ENCODE data around the gene MOB3B. TPM values are rescaled to one million over a fixed set of nuclear protein-coding genes. Genes with fewer than 3 reads are reported as not detected.
A peak's percentile ranks its signal among the peaks of the same experiment; 100 is the strongest.

Gene MOB3B
- total RNA-seq, 2 donors from 2014 or later: 4.3 to 6.0 TPM

DNA sequence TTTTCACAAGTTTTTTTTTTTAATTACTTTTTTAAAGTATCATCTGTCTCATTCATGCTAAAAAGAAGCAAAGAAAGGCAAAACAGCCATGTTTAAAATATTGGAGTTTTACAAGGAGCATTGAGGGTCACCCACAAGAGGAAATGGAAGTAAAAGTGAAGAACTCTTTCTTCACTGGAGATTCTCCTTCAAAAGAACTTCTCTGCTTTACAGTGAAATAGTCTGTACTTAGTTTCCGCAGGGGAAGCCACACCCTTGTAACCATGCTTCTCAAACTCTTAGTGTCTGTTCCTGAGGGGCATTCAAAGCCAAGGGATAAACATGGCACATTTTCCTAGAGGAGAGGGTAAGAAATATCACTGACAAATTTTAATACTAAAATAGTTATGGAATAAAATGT is 35.1 kb upstream of the MOB3B start:
- DNase-seq: no peak
- peaks cover 0 to 10% of the 10 kb centered on the region in 2 donors for H3K36me3 ChIP-seq (replicated peaks in 1 of 2; ENCODE audit: insufficient read depth in 1 of 2, low read depth in 2 of 2)
- H3K4me3 ChIP-seq: no peak overlapping the region
- H3K4me1 ChIP-seq: peaks cover 4% of the 10 kb centered on the region
- H3K27me3 ChIP-seq: no peaks in the 10 kb centered on the region
- H3K27ac ChIP-seq: peak overlapping the region in 1 of 4 donors; percentile 29
- no peaks in the 10 kb centered on the region for H3K9me3 ChIP-seq
- TF ChIP-seq, protein P1, sequence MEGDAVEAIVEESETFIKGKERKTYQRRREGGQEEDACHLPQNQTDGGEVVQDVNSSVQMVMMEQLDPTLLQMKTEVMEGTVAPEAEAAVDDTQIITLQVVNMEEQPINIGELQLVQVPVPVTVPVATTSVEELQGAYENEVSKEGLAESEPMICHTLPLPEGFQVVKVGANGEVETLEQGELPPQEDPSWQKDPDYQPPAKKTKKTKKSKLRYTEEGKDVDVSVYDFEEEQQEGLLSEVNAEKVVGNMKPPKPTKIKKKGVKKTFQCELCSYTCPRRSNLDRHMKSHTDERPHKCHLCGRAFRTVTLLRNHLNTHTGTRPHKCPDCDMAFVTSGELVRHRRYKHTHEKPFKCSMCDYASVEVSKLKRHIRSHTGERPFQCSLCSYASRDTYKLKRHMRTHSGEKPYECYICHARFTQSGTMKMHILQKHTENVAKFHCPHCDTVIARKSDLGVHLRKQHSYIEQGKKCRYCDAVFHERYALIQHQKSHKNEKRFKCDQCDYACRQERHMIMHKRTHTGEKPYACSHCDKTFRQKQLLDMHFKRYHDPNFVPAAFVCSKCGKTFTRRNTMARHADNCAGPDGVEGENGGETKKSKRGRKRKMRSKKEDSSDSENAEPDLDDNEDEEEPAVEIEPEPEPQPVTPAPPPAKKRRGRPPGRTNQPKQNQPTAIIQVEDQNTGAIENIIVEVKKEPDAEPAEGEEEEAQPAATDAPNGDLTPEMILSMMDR (IDR thresholded peaks at IDR 0.05): no peak
- no peak for TF ChIP-seq POLR2A (IDR thresholded peaks at IDR 0.05)
- 84 to 95% methylated on average over 1 of the region's 1 CpG for WGBS, 2 donors
- ATAC-seq: no peak
- intact Hi-C loops (cut with DNase I): no loop called here

DNA sequence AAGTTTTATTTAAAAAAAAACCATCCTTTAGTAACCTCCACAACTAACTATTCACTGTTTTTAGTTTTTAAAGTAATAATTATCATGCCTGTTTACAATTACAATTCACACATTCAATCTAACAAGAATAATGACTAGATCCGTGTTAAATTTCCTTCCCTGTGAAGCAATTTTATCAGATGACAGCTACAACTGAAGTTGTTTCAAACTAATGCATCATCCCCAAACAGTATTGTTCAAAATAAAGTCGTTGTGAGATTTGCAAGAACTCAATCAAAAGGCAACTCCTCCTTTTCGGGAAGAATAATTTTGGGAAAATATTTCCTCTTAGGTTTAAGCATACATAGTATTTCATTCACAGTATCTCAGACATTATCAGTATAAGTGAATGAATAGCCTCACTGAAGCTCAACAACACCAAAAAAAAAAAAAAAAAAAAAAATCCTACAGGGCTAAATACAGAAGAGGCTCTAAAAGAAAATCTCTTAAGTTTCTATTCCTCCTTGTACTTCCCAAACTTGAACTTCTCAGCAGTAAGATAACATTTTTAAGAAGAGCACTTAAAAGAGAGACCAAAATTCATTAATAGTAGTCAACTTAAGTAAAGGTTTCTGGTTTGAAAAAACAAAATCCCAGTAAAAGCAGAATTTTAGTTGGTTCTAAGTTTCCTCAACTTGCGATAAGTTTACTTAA is 34.3 kb upstream of the MOB3B start:
- DNase-seq (no peak), ATAC-seq (no peak)
- H3K36me3 ChIP-seq (replicated peaks in 1 of 2; ENCODE audit: insufficient read depth in 1 of 2, low read depth in 2 of 2): peaks cover 0 to 12% of the 10 kb centered on the region in 2 donors
- H3K9me3 ChIP-seq: no peaks in the 10 kb centered on the region
- H3K27ac ChIP-seq: peak overlapping the region in 1 of 4 donors; percentile 29
- TF ChIP-seq, protein P1 (IDR thresholded peaks at IDR 0.05): no peak
- no peak for TF ChIP-seq POLR2A (IDR thresholded peaks at IDR 0.05)
- WGBS, 2 donors: 66 to 75% methylated on average over 4 of the region's 4 CpGs
- intact Hi-C loops (cut with DNase I): no loop called here
- no peaks in the 10 kb centered on the region for H3K4me1 ChIP-seq
- no peaks in the 10 kb centered on the region for H3K27me3 ChIP-seq
- H3K4me3 ChIP-seq: no peak overlapping the region

DNA sequence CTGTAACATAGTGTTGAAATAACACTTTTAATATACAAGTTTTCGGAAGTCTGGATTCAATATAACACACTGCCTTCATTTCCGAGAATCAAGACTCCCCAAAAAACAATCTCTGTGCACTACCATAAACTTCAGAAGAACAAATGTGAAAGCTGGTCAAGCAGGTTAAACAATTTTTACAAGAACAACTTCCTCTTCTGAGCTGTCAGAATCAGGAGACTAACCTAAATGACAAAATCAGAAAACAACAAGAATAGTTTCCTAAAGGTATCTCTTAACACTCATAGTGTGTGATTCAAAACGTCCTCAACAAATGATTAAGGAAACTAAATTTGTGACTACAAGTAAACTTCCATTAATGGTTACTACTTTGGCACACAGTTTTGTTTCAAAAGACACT is 32.1 kb upstream of the MOB3B start:
- intact Hi-C loops (cut with DNase I): no loop called here
- Histone ChIP-seq H3K9me3 (no peaks in the 10 kb centered on the region), H3K27ac (no peak overlapping the region), H3K27me3 (no peaks in the 10 kb centered on the region), H3K4me1 (no peaks in the 10 kb centered on the region), H3K4me3 (no peak overlapping the region), H3K36me3 (replicated peaks in 1 of 2; ENCODE audit: insufficient read depth in 1 of 2, low read depth in 2 of 2) (peaks cover 0 to 18% of the 10 kb centered on the region in 2 donors)
- no peak for TF ChIP-seq POLR2A (IDR thresholded peaks at IDR 0.05)
- TF ChIP-seq, protein P1 (IDR thresholded peaks at IDR 0.05): no peak
- no peak for DNase-seq
- 57 to 65% methylated on average over 3 of the region's 3 CpGs for WGBS, 2 donors
- ATAC-seq: no peak

DNA sequence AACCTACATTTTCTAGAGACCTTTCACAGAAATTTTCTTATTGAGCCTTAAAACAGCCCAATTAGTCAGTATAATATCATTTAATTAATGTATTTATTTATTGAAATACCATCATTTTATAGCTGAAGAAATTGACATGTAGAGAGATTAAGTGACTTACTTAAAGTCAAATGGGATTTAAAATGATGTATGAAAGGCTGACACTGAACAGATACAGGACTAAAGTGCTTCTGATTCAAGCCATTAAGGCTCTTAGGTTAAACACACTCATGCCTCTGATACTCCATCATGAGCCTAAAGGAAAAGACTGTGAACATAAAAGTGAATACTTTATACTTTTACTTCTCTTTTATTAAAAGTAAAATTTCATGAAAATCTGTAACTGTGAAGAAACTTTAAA is 30.8 kb upstream of the MOB3B start:
- ATAC-seq: no peak
- peaks cover 0 to 16% of the 10 kb centered on the region in 2 donors for H3K36me3 ChIP-seq (replicated peaks in 1 of 2; ENCODE audit: insufficient read depth in 1 of 2, low read depth in 2 of 2)

More for the DNA sequence above, 30.8 kb upstream of the MOB3B start:
- DNase-seq: no peak
- TF ChIP-seq POLR2A (IDR thresholded peaks at IDR 0.05): no peak
- TF ChIP-seq, protein P1 (IDR thresholded peaks at IDR 0.05): no peak
- intact Hi-C loops (cut with DNase I): no loop called here
- no peak overlapping the region for H3K27ac ChIP-seq
- H3K4me3 ChIP-seq: no peak overlapping the region
- H3K27me3 ChIP-seq: no peaks in the 10 kb centered on the region
- no peaks in the 10 kb centered on the region for H3K9me3 ChIP-seq
- H3K4me1 ChIP-seq: no peaks in the 10 kb centered on the region
